Kidney tubule cell (primary cell): ENCODE results near the gene CFAP44.
"Not testable (repeated sequence)": the region's sequence is repeated elsewhere in the genome, so short reads cannot be mapped to it uniquely, and the experiment has no call there.

ENCODE experiments used
- DNase-seq: peaks from one replicate; pipeline ENCODE4 v3.0.0-alpha.2; 2018; ENCODE audit warnings: low spot score

Gene CFAP44

DNA sequence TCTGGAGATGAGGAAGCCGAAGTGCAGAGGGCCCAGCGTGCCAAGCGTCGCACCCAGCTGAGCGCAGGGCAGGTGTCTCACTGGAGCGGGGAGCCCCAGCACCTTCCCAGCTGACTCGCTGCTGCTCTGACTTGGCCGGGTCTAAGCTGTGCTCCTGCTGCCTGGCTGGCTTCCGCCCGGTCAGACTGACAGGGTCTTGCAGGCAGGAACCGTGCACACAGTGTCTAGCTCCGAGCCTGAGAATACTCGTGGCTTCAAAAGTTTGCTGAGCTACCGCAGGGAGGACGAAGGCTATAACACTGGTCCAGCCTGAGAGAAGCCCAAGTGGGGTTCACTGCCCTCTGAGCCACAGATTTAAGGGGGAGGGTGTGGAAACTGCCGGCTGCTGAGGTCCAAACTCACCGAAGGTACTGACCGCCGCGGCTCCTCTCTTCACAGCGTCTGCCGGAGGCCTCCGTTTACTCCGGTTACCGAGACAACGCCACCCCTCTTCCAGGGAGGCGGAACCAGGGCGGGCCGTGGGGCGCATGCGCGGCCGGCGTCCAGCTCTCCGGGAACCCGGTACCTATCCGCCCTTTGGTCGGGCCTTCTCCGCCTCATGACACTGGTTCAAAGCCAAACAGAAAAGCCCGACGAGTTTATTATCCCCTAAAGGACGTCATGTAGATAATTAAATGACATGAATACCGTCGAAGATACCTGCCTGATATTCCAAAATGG lies at the start of gene CFAP44:
TSS of gene CFAP44 (minus strand) at position 443 of the 720 bp plus-strand sequence. CDS start 7,829 bp downstream, outside the sequence.
- peak; percentile 80 for DNase-seq

DNA sequence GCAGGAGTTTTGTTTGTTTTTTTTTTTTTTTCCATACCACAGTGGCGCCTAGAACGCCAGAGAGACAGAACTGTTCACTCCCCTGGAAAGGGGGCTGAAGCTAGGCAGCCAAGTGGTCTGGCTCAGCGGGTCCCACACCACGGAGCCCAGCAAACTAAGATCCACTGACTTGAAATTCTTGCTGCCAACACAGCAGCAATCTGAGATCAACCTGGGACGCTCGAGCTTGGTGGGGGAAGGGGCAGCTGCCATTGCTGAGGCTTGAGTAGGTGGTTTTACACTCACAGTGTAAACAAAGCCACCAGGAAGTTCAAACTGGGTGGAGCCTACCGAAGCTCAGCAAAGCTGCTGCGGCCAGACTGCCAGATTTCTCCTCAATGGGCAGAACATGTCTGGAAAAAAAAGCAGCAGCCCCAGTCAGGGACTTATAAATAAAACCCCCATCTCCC lies 43.9 kb upstream of the CFAP44 start:
- no peak for DNase-seq

- no peak for DNase-seq
Observed at GRCh38 chr3:113468539-113468938, 27.2 kb upstream of the CFAP44 start.

GRCh38 chr3:113461488-113461887 lies 20.2 kb upstream of the CFAP44 start:
- DNase-seq, result no peak

DNA sequence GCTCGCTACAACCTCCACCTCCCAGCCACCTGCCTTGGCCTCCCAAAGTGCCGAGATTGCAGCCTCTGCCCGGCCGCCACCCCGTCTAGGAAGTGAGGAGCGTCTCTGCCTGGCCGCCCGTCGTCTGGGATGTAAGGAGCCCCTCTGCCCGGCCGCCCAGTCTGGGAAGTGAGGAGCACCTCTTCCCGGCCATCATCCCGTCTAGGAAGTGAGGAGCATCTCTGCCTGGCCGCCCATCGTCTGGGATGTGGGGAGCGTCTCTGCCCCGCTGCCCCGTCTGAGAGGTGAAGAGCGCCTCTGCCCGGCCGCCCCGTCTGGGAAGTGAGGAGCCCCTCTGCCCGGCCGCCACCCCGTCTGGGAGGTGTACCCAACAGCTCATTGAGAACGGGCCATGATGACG lies 17.3 kb upstream of the CFAP44 start:
- DNase-seq, result not testable (repeated sequence)

DNA sequence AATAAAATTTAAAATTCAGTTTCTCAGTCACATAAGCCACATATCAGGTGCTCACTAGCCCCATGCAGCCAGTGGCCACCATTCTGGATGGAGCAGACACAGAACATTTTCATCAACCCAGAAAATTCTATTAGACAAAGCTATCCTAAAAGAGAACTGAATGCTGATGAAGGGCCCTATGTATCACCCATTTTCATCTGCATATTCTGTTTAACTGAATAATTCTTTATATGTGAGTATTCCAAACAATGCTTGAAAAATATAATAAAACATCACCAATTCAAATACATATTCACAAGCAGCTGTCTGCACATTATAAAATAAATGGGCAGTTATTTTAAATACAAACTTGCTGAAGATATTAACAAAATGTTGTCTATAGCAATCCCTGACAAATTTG lies 14.2 kb upstream of the CFAP44 start:
- no peak for DNase-seq

- no peak for DNase-seq
Observed at GRCh38 chr3:113454630-113455029, 13.3 kb upstream of the CFAP44 start.

- no peak for DNase-seq
Observed at GRCh38 chr3:113454057-113454456, 12.8 kb upstream of the CFAP44 start.

DNA sequence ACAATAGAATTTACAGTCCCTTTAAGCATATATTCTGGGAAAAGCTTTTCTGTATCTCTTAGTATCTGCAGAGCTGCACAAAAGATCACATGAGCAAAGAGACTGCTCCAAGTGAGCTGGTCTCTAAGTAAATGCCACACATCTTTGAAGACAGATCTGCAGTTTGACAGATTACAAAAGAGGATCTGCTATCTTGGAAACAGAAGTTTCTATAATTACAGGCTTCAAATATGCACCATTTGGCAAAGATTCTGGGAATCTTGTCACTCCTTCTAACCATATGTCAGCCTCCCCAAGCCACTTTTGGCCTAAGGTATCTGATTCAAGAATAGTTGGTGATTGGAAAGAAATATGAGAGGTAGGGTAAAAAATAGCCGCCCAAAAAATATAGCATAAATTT lies 9.6 kb upstream of the CFAP44 start:
- no peak for DNase-seq

DNA sequence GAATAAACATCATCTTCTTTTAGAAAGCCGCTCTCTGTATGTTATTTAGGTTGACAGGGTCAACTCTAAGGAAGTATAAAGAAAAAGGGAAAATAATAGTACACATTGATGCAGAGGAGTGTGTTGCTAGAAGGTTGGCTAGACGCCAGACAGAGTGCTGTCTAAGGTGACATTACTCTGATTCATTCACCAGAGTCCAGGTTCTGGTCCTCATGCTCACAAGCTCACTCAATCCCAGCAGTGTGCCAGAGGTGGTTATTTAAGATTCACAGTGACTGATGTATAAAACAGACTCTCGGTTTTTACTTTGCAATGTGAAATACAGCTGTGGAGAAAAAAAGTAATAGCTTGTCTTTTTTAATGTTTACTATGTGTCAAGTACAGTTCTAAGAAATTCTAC lies 1.7 kb downstream of the CFAP44 start:
- peak; percentile 60 for DNase-seq

- peak; percentile 39 for DNase-seq
Observed at GRCh38 chr3:113438224-113438623, 3.1 kb downstream of the CFAP44 start.

GRCh38 chr3:113437411-113437810 lies 3.9 kb downstream of the CFAP44 start:
- DNase-seq, result no peak

GRCh38 chr3:113436809-113437208 lies 4.5 kb downstream of the CFAP44 start:
- DNase-seq, result peak; percentile 80

GRCh38 chr3:113431811-113432210 lies 9.5 kb downstream of the CFAP44 start:
- no peak for DNase-seq

GRCh38 chr3:113428581-113428980 lies 12.7 kb downstream of the CFAP44 start:
- peak; percentile 37 for DNase-seq

DNA sequence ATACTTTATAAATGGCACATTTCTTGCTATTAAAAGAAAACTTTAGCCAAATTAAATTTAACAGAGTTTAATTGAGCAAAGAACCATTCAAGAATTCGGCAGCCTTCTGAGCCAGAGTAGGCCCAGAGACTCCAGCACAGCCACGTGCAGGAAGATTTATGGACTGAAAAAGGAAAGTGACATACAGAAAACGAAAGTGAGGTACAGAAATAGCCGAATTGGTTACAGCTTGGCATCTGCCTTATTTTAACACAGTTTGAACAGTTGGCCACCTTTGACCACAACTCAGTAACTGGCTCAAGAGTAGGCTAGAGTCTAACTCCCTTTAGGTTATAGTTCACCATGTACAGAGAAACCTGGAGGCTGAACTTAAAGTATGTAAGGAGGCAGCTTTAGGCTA lies 17.6 kb downstream of the CFAP44 start:
- DNase-seq, result no peak

DNA sequence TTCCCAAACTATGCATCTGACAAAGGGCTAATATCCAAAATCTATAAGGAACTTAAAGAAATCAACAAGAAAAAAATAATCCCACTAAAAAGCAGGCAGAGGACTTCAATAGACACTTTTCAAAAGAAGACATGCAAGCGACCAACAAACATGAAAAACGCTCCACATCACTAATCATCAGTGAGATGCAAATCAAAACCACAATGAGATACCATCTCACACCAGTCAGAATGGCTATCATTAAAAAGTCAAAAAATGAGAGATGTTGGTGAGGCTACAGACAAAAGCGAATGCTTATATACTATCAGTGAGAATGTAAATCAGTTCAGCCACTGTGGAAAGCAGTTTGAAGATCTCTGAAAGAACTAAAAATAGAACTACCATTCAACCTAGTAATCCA lies 20.2 kb downstream of the CFAP44 start:
- DNase-seq, result no peak

DNA sequence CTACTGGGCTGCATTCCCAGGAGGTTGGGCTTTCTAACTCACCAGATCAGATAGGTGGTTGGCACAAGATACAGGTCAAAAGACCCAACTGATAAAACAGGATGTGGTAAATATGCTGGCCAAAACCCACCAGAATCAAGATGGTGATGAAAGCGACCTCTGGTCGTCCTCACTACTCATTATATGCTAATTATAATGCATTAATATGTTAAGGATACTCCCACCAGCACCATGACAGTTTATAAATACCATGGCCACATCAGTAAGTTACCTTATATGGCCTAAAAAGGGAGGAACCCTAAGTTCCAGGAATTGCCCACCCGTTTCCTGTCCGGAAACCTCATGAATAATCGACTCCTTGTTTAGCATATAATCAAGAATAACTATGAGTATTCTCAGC lies 31.6 kb downstream of the CFAP44 start:
- DNase-seq, result no peak

DNA sequence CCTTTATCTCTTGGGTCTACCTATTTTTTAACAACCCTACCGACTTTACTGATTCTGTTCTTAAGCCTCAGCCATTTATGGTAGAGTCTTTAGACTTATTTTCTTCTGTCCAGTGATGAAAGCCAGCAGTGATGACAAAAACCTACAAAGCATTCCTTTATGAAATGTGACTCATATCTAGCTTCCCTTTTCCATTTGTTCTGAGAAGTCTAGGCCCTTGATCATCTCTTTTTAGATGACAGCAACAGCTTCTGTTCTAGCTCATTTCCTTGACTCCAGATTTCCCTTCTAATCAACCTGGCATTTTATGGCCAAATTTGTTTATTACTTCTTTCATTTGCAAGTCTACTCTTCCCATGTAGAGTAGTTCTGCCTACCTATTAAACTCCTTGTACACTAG lies 36.1 kb downstream of the CFAP44 start:
- DNase-seq, result peak; percentile 46

GRCh38 chr3:113404637-113405036 lies 36.7 kb downstream of the CFAP44 start:
- no peak for DNase-seq
